Posterior cingulate gyrus (tissue), 11 donors: ENCODE measurements around the gene AKAP5.
A peak's percentile ranks its signal among the peaks of the same experiment; 100 is the strongest.

Experiments
- DNase-seq, 10 donors: peaks; one replicate each; pipeline versions ENCODE4 v3.0.0 to v3.0.0-alpha.2; 2020 to 2021; ENCODE audit warnings: mixed read lengths in 3 of 10
- intact Hi-C: fragments of 100-400 bp; cut with DNase I; formaldehyde crosslinking; loops from one replicate; pipeline ENCODE4 v1.15.1; 2023

Gene AKAP5

GRCh38 chr14:64459405-64460136 is 5.7 kb upstream of the AKAP5 start:
- DNase-seq: no peak
- intact Hi-C loops: no loop called here

- DNase-seq: no peak
- intact Hi-C loops: no loop called here
Measured at GRCh38 chr14:64461221-64461620, 4.1 kb upstream of the AKAP5 start.

DNA sequence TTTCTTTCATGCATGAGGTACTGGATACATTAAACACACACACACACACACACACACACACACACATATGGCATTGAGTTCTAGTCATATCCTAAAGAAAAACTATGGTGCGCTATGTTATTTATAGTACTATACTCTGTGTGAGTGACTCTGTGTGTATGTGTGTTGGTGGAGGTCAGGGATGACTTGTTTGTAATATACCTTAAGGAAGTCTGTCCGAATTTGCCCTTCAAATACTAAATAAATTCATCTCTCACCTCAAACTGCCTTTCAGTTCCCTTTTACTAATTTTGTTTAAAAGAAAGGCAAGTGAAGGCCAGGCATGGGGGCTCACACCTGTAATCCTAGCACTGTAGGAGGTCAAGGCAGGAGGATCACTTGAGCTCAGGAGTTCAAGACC is 2.1 kb upstream of the AKAP5 start:
- no peak for DNase-seq
- intact Hi-C loops: no loop called here

- intact Hi-C loops: no loop called here
- DNase-seq: no peak
Measured at GRCh38 chr14:64463873-64464272, 1.4 kb upstream of the AKAP5 start.

- DNase-seq: no peak
- intact Hi-C loops: loop anchor here (5.0 kb wide), 1 partner anchor 77 kb away; the partner anchor contains the start of gene MTHFD1
Measured at GRCh38 chr14:64464651-64465050, 648 bp upstream of the AKAP5 start.

- intact Hi-C loops: loop anchor here (5.0 kb wide), 1 partner anchor 79 kb away; the partner anchor contains the start of gene MTHFD1
- peak in 6 of 10 donors; percentile 23 to 81 (median 30) for DNase-seq
Measured at GRCh38 chr14:64465831-64466554, 694 bp downstream of the AKAP5 start.

- DNase-seq: no peak
- intact Hi-C loops: loop anchor here (5.0 kb wide), 1 partner anchor 80 kb away; the partner anchor contains the start of gene MTHFD1
Measured at GRCh38 chr14:64467101-64467500, 1.8 kb downstream of the AKAP5 start.

DNA sequence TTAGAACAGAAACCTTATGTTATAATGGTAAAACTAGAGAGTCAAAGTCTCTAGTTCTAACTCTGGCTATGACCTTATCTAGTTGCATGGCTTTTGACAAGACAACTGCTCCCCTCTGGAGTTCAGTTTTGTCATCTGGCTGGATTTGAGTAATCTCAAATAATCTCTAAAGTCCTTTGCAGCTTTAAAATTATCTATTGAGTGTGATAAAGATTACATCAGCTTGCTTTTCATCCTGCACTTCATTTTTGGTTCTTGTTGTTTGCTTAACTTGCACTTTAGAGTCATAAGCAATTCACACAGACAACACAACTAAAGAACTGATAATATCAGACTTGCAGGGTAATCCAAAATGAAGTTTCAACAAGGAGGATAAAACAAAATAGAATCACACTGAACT is 2.3 kb downstream of the AKAP5 start:
- intact Hi-C loops: loop anchor here (5.0 kb wide), 1 partner anchor 80 kb away; the partner anchor contains the start of gene MTHFD1
- no peak for DNase-seq

DNA sequence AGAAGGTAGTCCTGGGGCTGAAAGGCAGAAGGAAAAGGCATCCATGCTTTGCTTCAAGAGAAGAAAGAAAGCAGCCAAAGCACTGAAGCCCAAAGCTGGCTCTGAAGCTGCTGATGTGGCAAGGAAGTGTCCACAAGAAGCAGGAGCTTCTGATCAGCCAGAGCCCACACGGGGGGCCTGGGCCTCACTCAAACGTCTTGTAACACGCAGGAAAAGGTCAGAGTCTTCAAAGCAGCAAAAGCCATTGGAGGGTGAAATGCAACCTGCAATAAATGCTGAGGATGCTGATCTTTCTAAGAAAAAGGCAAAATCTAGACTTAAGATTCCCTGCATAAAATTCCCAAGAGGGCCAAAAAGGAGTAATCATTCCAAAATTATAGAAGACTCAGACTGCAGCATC is 3.2 kb downstream of the AKAP5 start:
- DNase-seq: no peak
- intact Hi-C loops: loop anchor here (5.0 kb wide), 1 partner anchor 81 kb away; the partner anchor contains the start of gene MTHFD1

DNA sequence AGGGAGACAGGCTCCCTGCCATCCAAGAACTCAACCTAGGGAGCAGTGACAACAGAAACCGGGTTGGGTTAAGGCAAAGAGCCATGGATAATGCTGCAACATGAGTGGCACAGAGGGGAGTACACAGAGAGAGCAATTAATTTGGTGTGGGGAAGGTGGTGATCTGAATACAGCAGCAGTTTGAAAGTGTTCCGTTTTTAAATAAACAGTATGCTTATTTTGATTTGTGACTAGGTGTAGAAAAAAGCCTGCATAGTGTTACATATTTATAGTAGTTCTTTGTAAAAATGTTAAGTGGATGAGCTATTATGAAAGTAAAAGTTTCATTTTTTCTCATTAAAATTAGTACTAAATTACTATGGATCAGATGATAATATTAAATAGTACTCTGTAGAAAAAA is 8.7 kb downstream of the AKAP5 start:
- no peak for DNase-seq
- intact Hi-C loops: no loop called here

GRCh38 chr14:64474698-64475097 is 9.4 kb downstream of the AKAP5 start:
- intact Hi-C loops: no loop called here
- no peak for DNase-seq

DNA sequence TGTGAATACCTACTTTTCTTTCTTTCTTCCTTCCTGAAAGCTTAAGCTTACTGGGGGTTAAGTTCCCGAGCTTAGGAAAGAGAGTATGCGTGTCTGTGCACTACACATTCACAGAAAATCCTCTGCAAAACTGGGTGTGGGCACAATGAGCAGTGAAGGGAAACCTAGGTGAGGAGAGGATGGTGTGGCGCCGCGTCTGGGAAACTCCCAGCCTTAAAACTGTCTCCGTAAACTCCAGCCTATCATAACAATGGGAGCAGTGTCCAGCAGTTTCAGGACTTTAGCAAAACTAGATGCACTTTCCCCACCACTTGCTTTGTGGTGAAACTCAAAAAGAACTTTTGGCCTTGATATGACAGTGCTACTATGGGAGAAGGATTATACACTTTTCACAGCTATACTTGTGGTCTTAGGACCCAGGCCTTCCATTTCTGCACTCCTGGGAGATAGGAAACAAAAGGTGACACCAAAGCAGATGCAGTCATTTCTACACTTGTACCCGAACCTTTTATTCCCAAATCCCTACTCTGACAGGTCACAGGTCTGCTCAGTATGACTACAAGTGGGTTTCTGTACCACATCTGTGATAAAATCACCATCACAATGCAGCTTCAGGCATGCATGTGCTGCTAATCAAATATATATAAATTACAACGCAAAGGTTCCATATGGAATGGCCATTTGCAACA is 10.4 kb downstream of the AKAP5 start:
- no peak for DNase-seq
- intact Hi-C loops: no loop called here

- DNase-seq: no peak
- intact Hi-C loops: no loop called here
Measured at GRCh38 chr14:64476438-64476837, 11.1 kb downstream of the AKAP5 start.

- DNase-seq: no peak
- intact Hi-C loops: loop anchor here (2.0 kb wide), 1 partner anchor 134 kb away; no protein-coding TSS in a partner anchor
Measured at GRCh38 chr14:64478634-64479250, 13.4 kb downstream of the AKAP5 start.

- intact Hi-C loops: no loop called here
- no peak for DNase-seq
Measured at GRCh38 chr14:64488590-64489099, 23.3 kb downstream of the AKAP5 start.

DNA sequence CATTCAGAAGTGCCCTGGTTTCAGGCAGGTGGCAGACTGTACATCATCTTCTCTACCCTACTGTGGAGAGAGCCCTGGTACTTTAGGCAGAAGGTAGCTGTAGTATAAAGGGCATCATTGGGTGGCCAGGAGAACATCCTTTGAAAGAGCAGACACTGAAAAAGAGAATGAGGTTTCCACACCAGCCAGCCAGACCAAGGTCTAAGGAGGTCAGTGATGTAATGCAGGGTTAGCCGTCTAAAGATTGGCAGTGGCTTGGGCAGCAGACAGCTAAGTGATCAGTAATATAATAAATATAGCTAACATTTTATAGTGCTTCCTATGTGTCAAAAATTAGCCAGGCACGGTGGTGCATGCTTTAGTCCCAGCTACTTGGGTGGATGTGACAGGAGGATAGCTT is 26.3 kb downstream of the AKAP5 start:
- DNase-seq: no peak
- intact Hi-C loops: no loop called here

GRCh38 chr14:64493455-64493854 is 28.2 kb downstream of the AKAP5 start:
- intact Hi-C loops: no loop called here
- no peak for DNase-seq

- intact Hi-C loops: no loop called here
- no peak for DNase-seq
Measured at GRCh38 chr14:64495252-64495651, 30.0 kb downstream of the AKAP5 start.

DNA sequence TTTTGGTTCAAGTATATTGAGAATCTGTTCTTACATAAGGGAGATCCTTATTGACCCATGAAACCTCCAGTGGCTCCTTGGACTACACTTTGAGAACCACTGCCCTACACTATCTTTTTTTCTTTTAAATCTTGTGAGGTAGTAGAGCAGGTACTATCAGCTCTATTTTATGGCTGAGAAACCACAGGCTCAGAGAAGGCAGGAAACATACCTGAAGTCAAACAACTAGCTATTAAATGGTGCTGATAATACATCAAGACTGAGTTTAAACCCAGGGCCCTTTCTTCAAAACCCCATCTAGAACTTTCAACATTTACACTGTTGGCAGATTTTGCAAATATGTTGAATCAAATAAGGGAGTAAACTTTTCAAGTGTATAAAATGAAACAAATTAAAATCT is 31.5 kb downstream of the AKAP5 start:
- intact Hi-C loops: no loop called here
- no peak for DNase-seq

- no peak for DNase-seq
- intact Hi-C loops: loop anchor here (5.0 to 10.0 kb wide), 2 partner anchors 42 to 135 kb away; partner anchors contain the start of gene HSPA2
Measured at GRCh38 chr14:64500088-64500487, 34.8 kb downstream of the AKAP5 start.
